Tibial nerve (tissue), 4 donors: ENCODE data around the gene TTC3. TPM values are rescaled to one million over a fixed set of nuclear protein-coding genes. Genes with fewer than 3 reads are reported as not detected.

Experiments used
- DNase-seq, 2 donors: peaks; one replicate each; pipeline ENCODE4 v3.0.0-alpha.2; 2019; ENCODE audit warnings: low spot score in 2 of 2
- H3K27ac ChIP-seq, 4 donors: fragments of 200-600 bp; sonication (generic) in 3 of 4; one replicate each; pipeline ENCODE4 v1.5.1; 2017 to 2019; ENCODE audit warnings: mild to moderate bottlenecking in 1 of 4
- H3K27me3 ChIP-seq, 2 donors: fragments of 200-600 bp; sonication (generic) in 1 of 2; one replicate each; pipeline versions ENCODE4 v1.5.1 to v1.6.0; 2017 to 2019
- H3K36me3 ChIP-seq, 3 donors: fragments of 200-600 bp; sonication (generic); one replicate each; pipeline ENCODE4 v1.5.1; 2018 to 2019
- H3K4me1 ChIP-seq, 4 donors: fragments of 200-600 bp; sonication (generic) in 3 of 4; one replicate each; pipeline ENCODE4 v1.5.1; 2017 to 2019
- H3K4me3 ChIP-seq, 4 donors: fragments of 200-600 bp; sonication (generic) in 3 of 4; one replicate each; pipeline ENCODE4 v1.5.1; 2017 to 2019; ENCODE audit warnings: mild to moderate bottlenecking in 1 of 4, moderate library complexity in 1 of 4
- H3K9me3 ChIP-seq, 4 donors: fragments of 200-600 bp; sonication (generic) in 3 of 4; one replicate each; pipeline ENCODE4 v1.5.1; 2017 to 2019
- CTCF ChIP-seq, 5 experiments: fragments of 200-600 bp in 3 of 5; fragments of 450-650 bp in 2 of 5; sonication (generic) in 3 of 5; IDR thresholded peaks; one replicate each; pipeline ENCODE4 v1.5.1; 2016 to 2019; ENCODE audit warnings: antibody characterized with exemption in 5 of 5, mild to moderate bottlenecking in 3 of 5, moderate library complexity in 2 of 5
- EP300 ChIP-seq, 2 donors: sonication (generic); formaldehyde crosslinking; IDR thresholded peaks; one replicate each; pipeline ENCODE4 v1.6.1; 2017; ENCODE audit warnings: antibody characterized with exemption in 2 of 2, mild to moderate bottlenecking in 1 of 2
- POLR2A ChIP-seq, 2 donors: fragments of 450-650 bp; IDR thresholded peaks; one replicate each; pipeline ENCODE4 v1.6.1; 2017; ENCODE audit warnings: antibody characterized with exemption in 2 of 2, mild to moderate bottlenecking in 2 of 2, moderate library complexity in 2 of 2
- WGBS, 2 donors: methylation state at CpG; one replicate each; pipeline ENCODE4 v1.1.5; 2018; 5-methylcytosine and 5-hydroxymethylcytosine counted together
- small RNA-seq: library from RNA; depleted of rRNA; stranded (forward); fragments of <200 nt; gene quantifications from one replicate; pipeline ENCODE3, GENCODE V24; 2016
- total RNA-seq, 4 donors: library from RNA; depleted of rRNA; stranded (reverse); fragments of >200 nt; gene quantifications; one replicate each; pipeline ENCODE4 v1.1.0, GENCODE V29; 2016

The TTC3 gene
- total RNA-seq, 4 donors from 2014 or later, result 136 to 259 (median 158) TPM

DNA sequence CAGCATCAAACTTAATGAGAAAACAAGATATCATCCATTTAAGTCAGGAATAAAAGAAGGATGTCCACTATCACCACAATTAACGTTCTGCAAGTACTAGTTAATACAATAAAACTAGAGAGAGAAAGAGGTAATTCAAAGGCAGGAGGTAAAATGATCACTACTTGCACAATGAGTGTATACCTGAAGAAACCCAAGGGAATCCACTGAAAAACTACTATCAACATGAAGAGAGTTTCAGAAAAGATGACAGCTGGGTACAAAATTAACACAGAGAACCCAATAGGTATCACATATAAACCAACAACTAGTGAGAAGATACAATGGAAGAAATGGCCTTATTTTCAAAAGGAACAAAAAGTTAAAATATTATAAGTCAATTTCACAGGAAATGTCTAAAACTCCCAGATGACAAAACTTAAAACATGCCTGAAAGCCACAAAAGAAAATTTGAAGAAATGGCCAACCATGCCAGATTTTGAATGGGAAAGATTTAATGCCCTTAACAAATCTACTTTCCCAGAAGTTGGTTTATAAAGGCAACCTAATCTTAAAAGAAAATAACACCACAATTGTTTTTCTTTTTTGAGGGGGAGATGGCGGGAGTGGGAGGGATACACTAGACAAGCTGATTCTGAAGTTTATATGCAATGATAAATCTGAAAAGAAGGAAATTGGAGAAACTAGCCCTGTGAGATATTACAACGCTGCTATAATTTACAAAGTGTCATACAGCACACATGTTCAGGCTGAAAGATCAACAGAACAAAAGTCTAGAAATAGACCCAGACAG, 176.3 kb downstream of the TTC3 start:
- WGBS, 2 donors, result 81 to 88% methylated on average over 3 of the region's 3 CpGs
- Histone ChIP-seq H3K27ac (no peak overlapping the region), H3K27me3 (no peaks in the 10 kb centered on the region), H3K4me1 (peaks cover 0 to 35% (median 4%) of the 10 kb centered on the region in 4 donors), H3K4me3 (no peak overlapping the region), H3K9me3 (no peaks in the 10 kb centered on the region), H3K36me3 (no peaks in the 10 kb centered on the region)
- TF ChIP-seq CTCF (IDR thresholded peaks at IDR 0.05) (no peak), EP300 (IDR thresholded peaks at IDR 0.05) (no peak), POLR2A (IDR thresholded peaks at IDR 0.05) (no peak)
- no peak for DNase-seq

- Histone ChIP-seq H3K4me1 (peaks cover 0 to 31% (median 4%) of the 10 kb centered on the region in 4 donors), H3K4me3 (no peak overlapping the region), H3K9me3 (no peaks in the 10 kb centered on the region), H3K27ac (no peak overlapping the region), H3K27me3 (no peaks in the 10 kb centered on the region), H3K36me3 (no peaks in the 10 kb centered on the region)
- 55 to 59% methylated on average over 2 of the region's 2 CpGs for WGBS, 2 donors
- DNase-seq, result no peak
- no peak for TF ChIP-seq POLR2A (IDR thresholded peaks at IDR 0.05)
- TF ChIP-seq EP300 (IDR thresholded peaks at IDR 0.05), result no peak
- no peak for TF ChIP-seq CTCF (IDR thresholded peaks at IDR 0.05)
These were observed 178.2 kb downstream of the TTC3 start for GRCh38 chr21:37251294-37251634.

Small RNA genes within 50 kb of the gene (small RNA-seq; reads per million reads assigned to genes)
- gene RN7SL678P, result not detected
- gene RNU6-696P, result not detected

Other genes with a start within 250 kb of the TTC3 start
- 10 to 100 TPM; 14.4 to 19.0 (median 17.4) TPM for gene HLCS, start 106.6 kb upstream of the TTC3 start, total RNA-seq
- gene RIPPLY3, start 66.6 kb upstream of the TTC3 start, total RNA-seq, result not detected
- gene PIGP, start 183 bp upstream of the TTC3 start, total RNA-seq, result 10 to 100 TPM in 3 of 4 donors, 1 to 10 TPM in 1; 4.5 to 40.0 (median 26.5) TPM
- 10 to 100 TPM; 34.7 to 55.8 (median 51.6) TPM for gene VPS26C, start 194.1 kb downstream of the TTC3 start, total RNA-seq